Measurements from ENCODE around the gene ECT2.
"Not testable (repeated sequence)": the region's sequence is repeated elsewhere in the genome, so short reads cannot be mapped to it uniquely, and the experiment has no call there.

The ECT2 gene

DNA sequence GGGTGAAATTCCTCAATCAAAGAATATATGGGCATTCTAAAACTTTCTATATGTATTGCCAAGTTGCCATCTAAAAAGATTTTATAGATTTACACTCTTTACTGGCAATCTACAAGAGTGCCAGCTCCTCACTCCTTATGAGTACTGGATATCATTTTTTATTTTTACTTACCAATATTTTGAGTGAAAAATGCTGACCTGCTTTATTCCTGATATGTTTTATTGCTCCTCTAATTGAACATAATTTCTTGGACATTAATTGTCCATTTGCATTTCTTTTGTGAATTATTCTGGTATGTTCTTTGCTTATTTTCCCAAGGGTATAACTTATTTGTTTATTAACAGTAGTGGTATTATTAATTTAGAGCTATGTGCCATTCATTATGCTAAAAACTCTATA is 96.8 kb downstream of the ECT2 start:
- Mint-ChIP-seq H3K9me3 (ENCODE audit: low read depth) (no peaks in the 10 kb centered on the region), H3K27ac (no peak overlapping the region), H3K4me3 (no peak overlapping the region), H3K4me1 (ENCODE audit: low read depth) (no peaks in the 10 kb centered on the region), H3K27me3 (peaks cover 11% of the 10 kb centered on the region), H3K36me3 (no peaks in the 10 kb centered on the region)

DNA sequence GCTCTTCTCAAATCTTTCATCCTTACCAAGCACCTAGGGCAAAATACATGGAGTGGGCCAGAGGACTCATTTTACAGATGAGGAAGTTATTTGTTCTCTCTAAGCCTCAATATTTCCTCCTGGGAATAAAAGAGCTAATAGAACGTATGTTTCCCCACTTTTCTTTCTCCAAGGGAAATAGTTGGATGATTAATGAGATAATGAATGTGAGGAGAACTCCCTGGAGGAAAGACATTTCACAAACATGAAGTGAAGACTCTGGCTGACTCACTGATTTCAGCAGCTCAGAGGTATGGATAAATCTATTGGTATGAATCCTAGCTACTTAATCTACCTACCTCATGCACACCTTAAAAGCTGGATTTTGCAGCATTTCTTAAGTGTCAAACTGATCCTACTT is 98.4 kb downstream of the ECT2 start:
- Mint-ChIP-seq H3K4me3 (no peak overlapping the region), H3K36me3 (no peaks in the 10 kb centered on the region), H3K27ac (no peak overlapping the region), H3K9me3 (ENCODE audit: low read depth) (no peaks in the 10 kb centered on the region), H3K4me1 (ENCODE audit: low read depth) (no peaks in the 10 kb centered on the region), H3K27me3 (peaks cover 8% of the 10 kb centered on the region)

DNA sequence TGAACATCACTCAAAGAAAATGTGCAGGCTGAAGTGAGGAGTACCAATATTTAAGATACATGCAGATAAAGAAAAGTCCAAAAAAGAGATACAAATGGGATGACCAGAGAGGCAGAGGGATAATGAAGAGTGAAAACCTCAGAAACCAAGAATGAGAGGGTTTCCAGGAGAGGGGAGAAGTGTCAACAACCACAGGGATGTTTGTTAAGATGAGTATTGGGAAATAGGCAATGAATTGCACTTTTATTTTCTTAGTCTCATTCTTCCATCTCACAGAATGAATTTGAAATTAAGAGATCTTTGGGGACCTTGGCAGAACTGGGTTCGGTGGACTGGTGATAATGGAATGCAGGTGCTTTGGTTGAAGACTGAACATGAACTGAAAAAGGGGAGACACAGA is 102.5 kb downstream of the ECT2 start:
- no peaks in the 10 kb centered on the region for H3K36me3 Mint-ChIP-seq
- no peak overlapping the region for H3K27ac Mint-ChIP-seq
- H3K4me3 Mint-ChIP-seq, result no peak overlapping the region
- no peaks in the 10 kb centered on the region for H3K4me1 Mint-ChIP-seq (ENCODE audit: low read depth)
- H3K9me3 Mint-ChIP-seq (ENCODE audit: low read depth), result no peaks in the 10 kb centered on the region
- peaks cover 6% of the 10 kb centered on the region for H3K27me3 Mint-ChIP-seq

GRCh38 chr3:172853921-172854666 is 103.6 kb downstream of the ECT2 start:
- H3K27me3 Mint-ChIP-seq, result peaks cover 4% of the 10 kb centered on the region
- H3K36me3 Mint-ChIP-seq, result no peaks in the 10 kb centered on the region
- H3K27ac Mint-ChIP-seq, result no peak overlapping the region
- H3K9me3 Mint-ChIP-seq (ENCODE audit: low read depth), result no peaks in the 10 kb centered on the region
- H3K4me3 Mint-ChIP-seq, result no peak overlapping the region
- no peaks in the 10 kb centered on the region for H3K4me1 Mint-ChIP-seq (ENCODE audit: low read depth)

DNA sequence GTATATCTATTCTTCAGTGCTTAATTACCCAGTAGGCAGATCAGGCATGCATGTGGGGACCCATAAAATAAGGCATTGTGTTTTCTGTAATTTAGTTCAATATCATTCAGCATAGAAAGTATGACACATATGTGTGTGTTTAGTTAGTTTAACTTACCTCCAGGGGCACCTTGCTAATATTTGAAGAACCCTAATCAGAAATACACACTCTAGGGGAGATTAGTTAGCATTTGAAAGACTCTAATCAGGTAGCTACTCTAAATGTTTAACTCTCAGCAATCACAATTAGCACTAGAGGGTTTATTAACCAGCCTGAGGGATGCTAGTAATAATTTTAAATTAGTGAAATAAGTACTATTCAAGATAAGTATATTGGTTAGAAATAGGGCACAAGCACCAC is 104.5 kb downstream of the ECT2 start:
- Mint-ChIP-seq H3K27ac (no peak overlapping the region), H3K27me3 (peaks cover 4% of the 10 kb centered on the region), H3K4me3 (no peak overlapping the region), H3K9me3 (ENCODE audit: low read depth) (no peaks in the 10 kb centered on the region), H3K36me3 (no peaks in the 10 kb centered on the region), H3K4me1 (ENCODE audit: low read depth) (no peaks in the 10 kb centered on the region)

DNA sequence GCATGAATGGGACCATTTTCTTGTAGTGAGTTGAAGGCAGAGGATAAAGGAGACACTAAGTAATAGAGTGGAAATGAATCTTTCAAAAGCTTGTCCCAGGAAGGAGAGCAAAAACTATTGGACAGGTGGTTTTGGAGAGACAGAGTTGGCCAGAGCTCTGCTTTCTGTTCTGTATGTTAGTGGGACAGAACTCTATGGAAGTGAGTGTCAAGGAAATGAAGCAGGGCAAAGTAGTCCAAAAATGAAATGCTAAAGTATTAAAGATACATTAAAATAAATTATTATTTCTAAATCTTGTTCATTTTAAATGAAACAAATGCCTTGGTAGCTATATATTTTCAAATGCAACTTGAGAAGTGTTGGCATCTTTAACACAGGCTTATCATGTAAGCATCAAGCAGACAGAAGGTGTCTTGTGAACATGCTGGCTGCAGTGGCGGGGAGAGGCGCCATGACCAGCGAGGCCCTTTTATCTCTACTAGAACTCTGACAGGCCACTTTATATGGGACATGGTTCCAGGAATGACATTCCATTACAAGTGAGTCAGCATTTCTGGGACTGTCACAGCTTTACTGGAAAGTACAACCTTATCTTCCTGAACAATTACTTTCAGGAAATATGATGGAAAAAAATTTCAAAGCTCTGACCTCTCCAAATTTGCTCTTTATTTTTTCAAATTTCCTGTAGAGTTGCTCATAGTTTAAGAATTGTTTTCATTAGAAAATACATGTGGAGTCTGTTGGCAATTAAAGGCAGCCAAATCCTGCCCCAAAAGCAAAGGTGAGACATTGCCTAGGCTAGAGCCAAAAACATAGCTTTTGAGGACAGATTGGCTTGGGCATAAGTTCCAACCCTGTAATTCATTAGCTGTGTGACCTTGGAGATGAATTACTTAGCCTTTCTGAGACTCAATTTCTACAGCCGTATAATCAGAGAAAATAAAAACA is 106.5 kb downstream of the ECT2 start:
- no peaks in the 10 kb centered on the region for H3K4me1 Mint-ChIP-seq (ENCODE audit: low read depth)
- peaks cover 1% of the 10 kb centered on the region for H3K27me3 Mint-ChIP-seq
- H3K9me3 Mint-ChIP-seq (ENCODE audit: low read depth), result no peaks in the 10 kb centered on the region
- no peak overlapping the region for H3K4me3 Mint-ChIP-seq
- H3K27ac Mint-ChIP-seq, result no peak overlapping the region
- no peaks in the 10 kb centered on the region for H3K36me3 Mint-ChIP-seq

DNA sequence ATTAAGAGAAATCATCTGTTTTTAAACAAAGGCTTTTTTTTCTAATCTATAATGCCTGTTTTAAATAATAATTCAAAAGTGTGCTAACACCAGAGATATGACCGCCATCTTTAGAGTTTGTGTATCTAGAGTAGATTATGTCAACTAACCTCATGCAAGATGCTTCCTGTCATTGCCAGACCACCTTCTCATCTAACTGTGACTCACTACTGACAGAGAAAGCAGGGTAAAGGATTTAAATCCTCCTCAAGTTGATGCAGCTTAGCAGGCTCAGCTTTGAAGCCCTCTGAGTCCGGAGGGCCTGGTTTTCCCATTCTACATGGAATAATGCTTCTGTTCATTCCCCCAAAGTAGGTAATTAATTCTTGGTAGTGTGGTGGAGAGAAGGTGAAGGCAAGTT is 108.5 kb downstream of the ECT2 start:
- peaks cover 4% of the 10 kb centered on the region for H3K27me3 Mint-ChIP-seq
- H3K27ac Mint-ChIP-seq, result no peak overlapping the region
- H3K36me3 Mint-ChIP-seq, result no peaks in the 10 kb centered on the region
- no peak overlapping the region for H3K4me3 Mint-ChIP-seq
- H3K9me3 Mint-ChIP-seq (ENCODE audit: low read depth), result no peaks in the 10 kb centered on the region
- no peaks in the 10 kb centered on the region for H3K4me1 Mint-ChIP-seq (ENCODE audit: low read depth)

GRCh38 chr3:172866726-172867350 is 116.3 kb downstream of the ECT2 start:
- not testable (repeated sequence) for H3K4me3 Mint-ChIP-seq; H3K36me3 Mint-ChIP-seq; H3K4me1 Mint-ChIP-seq (ENCODE audit: low read depth); H3K27ac Mint-ChIP-seq; H3K9me3 Mint-ChIP-seq (ENCODE audit: low read depth)
- peaks cover 14% of the 10 kb centered on the region for H3K27me3 Mint-ChIP-seq

DNA sequence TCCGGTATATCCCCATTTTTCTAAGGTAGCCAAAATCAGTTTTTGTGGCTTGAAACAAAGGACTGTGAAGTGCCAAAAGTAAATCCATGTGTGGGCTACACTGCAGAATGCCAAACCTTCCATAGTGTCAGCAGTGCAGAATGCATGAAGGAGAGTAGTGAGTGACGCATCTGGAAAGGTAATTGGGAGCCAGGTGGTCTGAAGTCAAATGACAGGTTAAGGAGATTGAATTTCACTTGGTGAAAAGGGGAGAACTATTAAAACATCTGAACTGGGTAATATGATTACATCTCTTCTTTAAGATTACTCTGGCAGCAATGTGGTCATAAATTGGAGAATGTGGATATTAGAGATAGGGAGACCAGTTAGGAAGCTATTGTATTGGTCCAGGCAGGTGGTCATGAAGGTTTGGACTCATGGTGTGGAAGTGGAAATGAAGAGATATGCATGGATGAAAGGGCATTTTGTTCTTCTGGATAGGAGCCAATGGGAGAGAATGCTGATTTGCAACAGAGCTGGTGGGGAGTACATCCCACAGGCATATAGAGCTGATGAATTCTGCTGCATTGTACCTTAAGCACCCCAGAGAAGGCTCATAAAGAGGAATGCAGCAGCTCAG is 118.2 kb downstream of the ECT2 start:
- Mint-ChIP-seq H3K36me3 (no peaks in the 10 kb centered on the region), H3K4me1 (ENCODE audit: low read depth) (no peaks in the 10 kb centered on the region), H3K4me3 (no peak overlapping the region), H3K27ac (no peak overlapping the region), H3K27me3 (peaks cover 10% of the 10 kb centered on the region), H3K9me3 (ENCODE audit: low read depth) (no peaks in the 10 kb centered on the region)

DNA sequence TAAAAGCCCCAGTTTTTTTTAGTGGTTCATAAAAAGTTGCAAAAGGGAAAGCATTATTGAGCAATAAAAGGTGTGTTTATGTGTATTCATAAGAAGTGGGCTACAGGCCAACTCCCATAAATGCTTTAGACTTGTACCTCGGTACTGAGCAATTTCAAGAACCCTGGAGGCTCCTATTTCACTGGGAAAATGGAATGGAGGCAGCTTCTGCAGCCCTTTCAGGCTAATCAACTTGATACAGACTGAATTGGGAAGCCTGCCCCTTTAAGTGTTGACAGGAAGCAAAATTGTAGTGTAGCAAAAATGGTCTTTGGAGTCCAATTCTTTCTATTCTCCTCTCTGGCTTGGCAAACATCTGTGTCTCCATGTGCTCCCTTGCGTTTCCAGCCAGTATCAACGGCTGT is 118.8 kb downstream of the ECT2 start:
- no peak overlapping the region for H3K4me3 Mint-ChIP-seq
- H3K4me1 Mint-ChIP-seq (ENCODE audit: low read depth), result no peaks in the 10 kb centered on the region
- peaks cover 9% of the 10 kb centered on the region for H3K27me3 Mint-ChIP-seq
- no peaks in the 10 kb centered on the region for H3K36me3 Mint-ChIP-seq
- no peaks in the 10 kb centered on the region for H3K9me3 Mint-ChIP-seq (ENCODE audit: low read depth)
- no peak overlapping the region for H3K27ac Mint-ChIP-seq

DNA sequence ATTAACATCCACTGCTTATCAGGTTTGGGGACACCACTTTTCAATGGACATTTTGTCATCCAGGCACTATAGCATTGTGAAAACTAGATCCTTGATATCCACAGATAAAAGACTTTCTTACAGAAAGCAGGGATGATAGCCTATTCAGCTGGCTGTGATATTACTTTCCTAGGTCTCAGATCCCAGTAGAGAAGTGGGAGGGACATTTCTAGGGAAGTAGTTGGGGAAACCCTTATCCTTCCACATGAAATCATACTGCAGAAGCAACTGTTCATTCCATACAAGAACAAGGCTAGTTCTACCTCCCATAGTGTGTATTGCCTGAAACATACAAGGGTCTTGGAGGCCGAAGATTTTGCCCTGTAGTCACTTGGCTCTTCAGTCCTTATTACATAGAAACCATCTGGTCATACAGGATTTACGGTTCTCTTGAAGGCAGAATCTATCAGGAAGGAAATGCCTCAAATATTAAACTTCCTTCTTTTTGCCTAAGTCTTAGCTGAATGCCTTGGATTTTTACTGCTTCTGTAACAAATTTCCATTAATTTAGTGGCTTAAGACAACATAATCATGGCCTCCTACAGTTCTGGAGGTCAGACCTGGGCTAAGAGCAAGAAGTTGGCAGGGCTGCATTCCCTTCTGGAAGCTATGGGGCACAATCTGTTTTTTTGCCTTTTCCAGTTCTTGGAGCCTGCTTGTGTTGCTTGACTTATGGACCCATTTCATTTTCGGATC is 119.4 kb downstream of the ECT2 start:
- H3K4me1 Mint-ChIP-seq (ENCODE audit: low read depth), result no peaks in the 10 kb centered on the region
- H3K36me3 Mint-ChIP-seq, result no peaks in the 10 kb centered on the region
- H3K9me3 Mint-ChIP-seq (ENCODE audit: low read depth), result no peaks in the 10 kb centered on the region
- H3K27ac Mint-ChIP-seq, result no peak overlapping the region
- H3K4me3 Mint-ChIP-seq, result no peak overlapping the region
- H3K27me3 Mint-ChIP-seq, result peaks cover 9% of the 10 kb centered on the region

Data from activated naive CD8-positive, alpha-beta T cell (primary cell).